ENCODE results near the gene MAGI2. TPM values are rescaled to one million over a fixed set of nuclear protein-coding genes. Genes with fewer than 3 reads are reported as not detected.

Gene MAGI2
- total and polyA plus RNA-seq, 9 donors: 7.1 to 20.4 (median 18.7) TPM

- intact Hi-C loops (cut with DNase I): no loop called here
Observed at GRCh38 chr7:78770422-78771410, 682.8 kb downstream of the MAGI2 start.

DNA sequence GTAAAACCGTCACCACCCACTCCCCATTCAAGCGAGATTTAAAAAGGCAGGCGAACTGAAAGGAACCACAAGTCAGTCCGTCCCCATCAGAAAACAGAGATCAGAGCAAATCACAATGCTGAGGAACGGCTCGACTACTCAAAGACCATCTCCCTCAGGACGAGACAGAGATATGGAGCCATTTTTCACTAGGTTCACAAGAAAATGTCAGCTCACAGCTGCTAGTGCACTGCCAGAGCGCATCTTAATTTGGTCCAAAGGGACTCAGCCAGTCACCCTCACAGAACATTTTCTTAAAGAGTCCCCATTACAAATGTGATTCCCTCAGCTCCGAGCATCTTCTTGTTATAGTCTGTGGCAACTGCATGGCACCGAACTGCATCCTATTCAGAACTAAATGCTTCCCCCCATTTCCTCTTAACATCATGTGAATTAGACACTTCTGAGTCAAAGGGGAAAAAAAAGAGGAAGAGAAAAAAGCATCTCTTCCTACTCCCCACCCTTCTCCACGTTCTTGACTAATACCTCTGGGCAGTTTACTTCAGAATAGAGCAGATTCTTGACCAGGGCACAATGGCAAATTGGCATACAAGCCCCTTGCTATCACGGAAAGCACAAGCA, 683.9 kb downstream of the MAGI2 start:
- no peaks in the 10 kb centered on the region for H3K9me3 ChIP-seq
- H3K36me3 ChIP-seq: no peaks in the 10 kb centered on the region
- peak overlapping the region; percentile 10 for H3K4me3 ChIP-seq
- peaks cover 7% of the 10 kb centered on the region for H3K4me1 ChIP-seq (ENCODE audit: insufficient read depth)
- H3K27me3 ChIP-seq: no peaks in the 10 kb centered on the region
- no peak for TF ChIP-seq EP300 (IDR thresholded peaks at IDR 0.05)
- no peak for TF ChIP-seq POLR2A (IDR thresholded peaks at IDR 0.05)
- TF ChIP-seq, protein P1, sequence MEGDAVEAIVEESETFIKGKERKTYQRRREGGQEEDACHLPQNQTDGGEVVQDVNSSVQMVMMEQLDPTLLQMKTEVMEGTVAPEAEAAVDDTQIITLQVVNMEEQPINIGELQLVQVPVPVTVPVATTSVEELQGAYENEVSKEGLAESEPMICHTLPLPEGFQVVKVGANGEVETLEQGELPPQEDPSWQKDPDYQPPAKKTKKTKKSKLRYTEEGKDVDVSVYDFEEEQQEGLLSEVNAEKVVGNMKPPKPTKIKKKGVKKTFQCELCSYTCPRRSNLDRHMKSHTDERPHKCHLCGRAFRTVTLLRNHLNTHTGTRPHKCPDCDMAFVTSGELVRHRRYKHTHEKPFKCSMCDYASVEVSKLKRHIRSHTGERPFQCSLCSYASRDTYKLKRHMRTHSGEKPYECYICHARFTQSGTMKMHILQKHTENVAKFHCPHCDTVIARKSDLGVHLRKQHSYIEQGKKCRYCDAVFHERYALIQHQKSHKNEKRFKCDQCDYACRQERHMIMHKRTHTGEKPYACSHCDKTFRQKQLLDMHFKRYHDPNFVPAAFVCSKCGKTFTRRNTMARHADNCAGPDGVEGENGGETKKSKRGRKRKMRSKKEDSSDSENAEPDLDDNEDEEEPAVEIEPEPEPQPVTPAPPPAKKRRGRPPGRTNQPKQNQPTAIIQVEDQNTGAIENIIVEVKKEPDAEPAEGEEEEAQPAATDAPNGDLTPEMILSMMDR (IDR thresholded peaks at IDR 0.05): no peak
- no peak for DNase-seq
- intact Hi-C loops (cut with DNase I): no loop called here
- H3K27ac ChIP-seq: no peak overlapping the region
- WGBS, 3 donors: 1 to 3% (median 2%) methylated on average over 12 of the region's 12 CpGs

More at GRCh38 chr7:78770422-78771410, 682.8 kb downstream of the MAGI2 start:
- peaks cover 7% of the 10 kb centered on the region for H3K4me1 ChIP-seq (ENCODE audit: insufficient read depth)
- TF ChIP-seq, protein P1 (IDR thresholded peaks at IDR 0.05): no peak
- TF ChIP-seq EP300 (IDR thresholded peaks at IDR 0.05) (no peak), POLR2A (IDR thresholded peaks at IDR 0.05) (no peak)
- H3K4me3 ChIP-seq: no peak overlapping the region
- H3K27me3 ChIP-seq: no peaks in the 10 kb centered on the region
- peak in 1 of 5 donors; percentile 13 for DNase-seq
- no peaks in the 10 kb centered on the region for H3K36me3 ChIP-seq
- H3K27ac ChIP-seq: no peak overlapping the region
- WGBS, 3 donors: 8 to 10% (median 9%) methylated on average over 16 of the region's 16 CpGs
- H3K9me3 ChIP-seq: no peaks in the 10 kb centered on the region

DNA sequence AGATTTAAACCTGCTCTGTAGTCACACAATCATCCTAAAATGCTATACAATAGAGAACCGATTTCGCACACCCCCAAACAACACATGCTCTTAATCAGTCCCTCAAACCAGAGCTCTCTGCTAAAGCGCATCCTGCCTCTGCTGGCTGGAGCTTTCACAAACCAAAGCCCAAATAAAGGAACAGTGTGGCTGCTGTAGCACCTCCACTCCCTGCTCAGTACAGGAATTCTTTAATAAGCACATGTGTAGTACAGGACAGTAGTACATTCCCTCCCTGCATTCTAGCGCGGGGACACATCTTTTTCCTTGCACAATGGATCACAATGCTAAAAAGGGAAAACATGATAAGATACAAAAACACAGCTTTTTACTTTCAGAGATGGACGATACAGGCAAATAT, 684.6 kb downstream of the MAGI2 start:
- intact Hi-C loops (cut with DNase I): no loop called here
- DNase-seq: no peak
- TF ChIP-seq POLR2A (IDR thresholded peaks at IDR 0.05) (no peak), EP300 (IDR thresholded peaks at IDR 0.05) (no peak)
- TF ChIP-seq, protein P1 (IDR thresholded peaks at IDR 0.05): no peak
- H3K27ac ChIP-seq: no peak overlapping the region
- no peaks in the 10 kb centered on the region for H3K27me3 ChIP-seq
- no peaks in the 10 kb centered on the region for H3K36me3 ChIP-seq
- no peaks in the 10 kb centered on the region for H3K9me3 ChIP-seq
- H3K4me1 ChIP-seq (ENCODE audit: insufficient read depth): peaks cover 7% of the 10 kb centered on the region
- no peak overlapping the region for H3K4me3 ChIP-seq
- WGBS, 3 donors: 12 to 15% (median 15%) methylated on average over 6 of the region's 6 CpGs

GRCh38 chr7:78765943-78766729, 687.3 kb downstream of the MAGI2 start:
- Histone ChIP-seq H3K4me1 (ENCODE audit: insufficient read depth) (peaks cover 6% of the 10 kb centered on the region), H3K27me3 (no peaks in the 10 kb centered on the region), H3K36me3 (no peaks in the 10 kb centered on the region), H3K4me3 (no peak overlapping the region), H3K27ac (no peak overlapping the region), H3K9me3 (no peaks in the 10 kb centered on the region)
- 20 to 33% (median 27%) methylated on average over 4 of the region's 4 CpGs for WGBS, 3 donors
- TF ChIP-seq POLR2A (IDR thresholded peaks at IDR 0.05) (no peak), EP300 (IDR thresholded peaks at IDR 0.05) (no peak)
- TF ChIP-seq, protein P1 (IDR thresholded peaks at IDR 0.05): no peak
- intact Hi-C loops (cut with DNase I): no loop called here
- DNase-seq: no peak

Measured in ovary (tissue), 9 donors.